Keratinocyte (primary cell): ENCODE results near the gene BATF. TPM values are rescaled to one million over a fixed set of nuclear protein-coding genes. Genes with fewer than 3 reads are reported as not detected.

ENCODE experiments used
- DNase-seq: peaks from one replicate; pipeline ENCODE4 v3.0.0-alpha.2; 2011; ENCODE audit warnings: low read depth, missing footprints, low spot score
- FAIRE-seq: peaks from 2 replicates; lab custom pipeline; 2011; peaks lifted over from hg19 to GRCh38; lab: Jason Lieb, UNC
- H2AFZ ChIP-seq: 2 replicates; pipeline ENCODE4 v1.6.0; 2012; ENCODE audit warnings: low read length, control low read depth, inconsistent platforms; ENCODE audit not compliant: control insufficient read depth
- H3K27ac ChIP-seq: 2 replicates; pipeline ENCODE4 v1.5.1; 2011; ENCODE audit warnings: low read length; ENCODE audit not compliant: control insufficient read depth, insufficient read depth
- H3K27me3 ChIP-seq: 3 replicates; pipeline ENCODE4 v1.6.0; 2011; ENCODE audit warnings: low read length; ENCODE audit not compliant: control insufficient read depth, insufficient read depth; ENCODE audit errors: extremely low read depth
- H3K36me3 ChIP-seq, 2 experiments: 2 replicates in 1 of 2; 3 replicates in 1 of 2; pipeline ENCODE4 v1.5.1; 2011; ENCODE audit warnings: low read length in 2 of 2, mild to moderate bottlenecking in 1 of 2; ENCODE audit not compliant: control insufficient read depth in 2 of 2, insufficient read depth in 2 of 2; ENCODE audit errors: extremely low read depth in 1 of 2
- H3K4me1 ChIP-seq: 3 replicates; pipeline ENCODE4 v1.5.1; 2011; ENCODE audit warnings: low read length; ENCODE audit not compliant: control insufficient read depth, insufficient read depth; ENCODE audit errors: extremely low read depth
- H3K4me2 ChIP-seq: 3 replicates; pipeline ENCODE4 v1.6.0; 2011; ENCODE audit warnings: low read depth, low read length; ENCODE audit not compliant: control insufficient read depth, insufficient read depth; ENCODE audit errors: extremely low read depth
- H3K4me3 ChIP-seq, 3 experiments: fragments of 200-600 bp in 1 of 3; sonication (generic) in 1 of 3; 2 replicates in 2 of 3; 3 replicates in 1 of 3; pipeline ENCODE4 v1.5.1; 2011 to 2016; ENCODE audit warnings: low read length in 3 of 3, mild to moderate bottlenecking in 3 of 3, control low read depth in 2 of 3, inconsistent platforms in 1 of 3, low read depth in 1 of 3, mixed read lengths in 1 of 3, mixed run types in 1 of 3, moderate library complexity in 1 of 3; ENCODE audit not compliant: control insufficient read depth in 2 of 3, insufficient read depth in 2 of 3; ENCODE audit errors: extremely low read depth in 1 of 3
- H3K79me2 ChIP-seq: 2 replicates; pipeline ENCODE4 v1.6.0; 2012; ENCODE audit warnings: low read length; ENCODE audit not compliant: control insufficient read depth, insufficient read depth
- H3K9ac ChIP-seq: 3 replicates; pipeline ENCODE4 v1.6.0; 2011; ENCODE audit warnings: low read length; ENCODE audit not compliant: control insufficient read depth, insufficient read depth; ENCODE audit errors: extremely low read depth
- H3K9me1 ChIP-seq: 3 replicates; pipeline ENCODE4 v1.6.0; 2011; ENCODE audit warnings: low read length; ENCODE audit not compliant: control insufficient read depth, insufficient read depth; ENCODE audit errors: extremely low read depth
- H3K9me3 ChIP-seq: 2 replicates; pipeline ENCODE4 v1.5.1; 2012; ENCODE audit warnings: low read depth, low read length; ENCODE audit not compliant: control insufficient read depth
- H4K20me1 ChIP-seq: 3 replicates; pipeline ENCODE4 v1.6.0; 2011; ENCODE audit warnings: low read length; ENCODE audit not compliant: control insufficient read depth, insufficient read depth; ENCODE audit errors: extremely low read depth
- CTCF ChIP-seq, 3 experiments: IDR thresholded peaks in 1 of 3; conservative IDR thresholded peaks in 1 of 3; optimal IDR thresholded peaks in 1 of 3; 2 replicates in 2 of 3; 3 replicates in 1 of 3; pipeline versions ENCODE3 to v1.5.1; 2011; ENCODE audit warnings: low read length in 3 of 3, mild to moderate bottlenecking in 3 of 3, moderate library complexity in 2 of 3, control low read depth in 1 of 3, inconsistent platforms in 1 of 3; ENCODE audit not compliant: insufficient read depth in 2 of 3; ENCODE audit errors: extremely low read depth in 1 of 3
- EZH2 ChIP-seq: IDR thresholded peaks from one replicate; pipeline ENCODE4 v1.6.1; 2012; ENCODE audit warnings: inconsistent platforms, mild to moderate bottlenecking, low read length, moderate library complexity
- dilution Hi-C: fragments of 300-500 bp; cut with MboI; formaldehyde crosslinking; loops from one replicate; pipeline ENCODE4 v1.7.0; 2020; ENCODE audit warnings: low sequenced_read_pairs; ENCODE audit not compliant: extremely low pct_ligation_motif_present
- polyA plus RNA-seq, 5 experiments: library from polyadenylated mRNA; depleted of rRNA in 3 of 5; stranded (reverse) in 3 of 5; stranded (forward) in 1 of 5; unstranded in 1 of 5; fragments of >200 nt; gene quantifications; 1 replicate in 1 of 5; 2 replicates in 3 of 5; 3 replicates in 1 of 5; pipeline versions ENCODE4 v1.2.1 to v1.2.3, GENCODE V29; 2011 to 2012; ENCODE audit warnings: missing spikeins in 2 of 5, low read depth in 1 of 5, low replicate concordance in 1 of 5

The BATF gene
- polyA plus RNA-seq, 1 donor (not counting 4 experiments of a cell fraction or from before 2014, with no cell fraction given): not detected

- no peak overlapping the region for H3K9ac ChIP-seq
- H3K27ac ChIP-seq: no peak overlapping the region
- no peak for TF ChIP-seq CTCF (optimal IDR thresholded peaks at IDR 0.05 in 1 of 3, IDR thresholded peaks at IDR 0.05 in 1 of 3, conservative IDR thresholded peaks at IDR 0.05 in 1 of 3; ENCODE audit: extremely low read depth in 1 of 3, insufficient read depth in 2 of 3, low read length in 3 of 3)
- TF ChIP-seq EZH2: no peak
- dilution Hi-C loops: no loop called here
- peak overlapping the region; percentile 44 to 73 (median 71) for H3K4me3 ChIP-seq
- H2AFZ ChIP-seq: peak overlapping the region; percentile 75
- FAIRE-seq (no peak), DNase-seq (no peak)
- H3K79me2 ChIP-seq: no peaks in the 10 kb centered on the region
- H3K27me3 ChIP-seq: peaks cover 8% of the 10 kb centered on the region
- no peaks in the 10 kb centered on the region for H3K36me3 ChIP-seq
- no peaks in the 10 kb centered on the region for H4K20me1 ChIP-seq
- no peaks in the 10 kb centered on the region for H3K9me3 ChIP-seq
- H3K9me1 ChIP-seq: no peaks in the 10 kb centered on the region
- H3K4me2 ChIP-seq: peak overlapping the region; percentile 99
- peaks cover 8% of the 10 kb centered on the region for H3K4me1 ChIP-seq
These were observed 56.6 kb downstream of the BATF start for GRCh38 chr14:75578786-75579337.

DNA sequence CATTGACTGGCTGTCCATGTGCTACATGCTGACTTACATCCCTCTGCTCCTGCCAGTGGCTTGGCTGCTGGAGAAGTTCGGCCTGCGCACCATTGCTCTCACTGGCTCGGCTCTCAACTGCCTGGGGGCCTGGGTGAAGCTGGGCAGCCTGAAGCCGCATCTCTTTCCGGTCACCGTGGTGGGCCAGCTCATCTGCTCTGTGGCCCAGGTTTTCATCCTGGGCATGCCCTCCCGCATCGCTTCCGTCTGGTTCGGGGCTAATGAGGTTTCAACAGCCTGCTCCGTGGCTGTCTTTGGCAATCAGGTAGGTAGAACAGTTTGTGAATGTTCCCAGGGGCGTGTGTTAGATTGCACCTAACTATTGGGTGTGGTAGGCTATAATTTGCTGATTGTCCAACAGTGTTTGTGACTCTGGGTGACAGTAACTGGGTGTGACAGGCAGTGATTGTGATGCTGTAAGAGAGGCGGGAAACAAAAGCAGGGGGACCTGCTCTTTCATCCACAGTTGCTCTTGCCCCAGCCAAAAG, 57.1 kb downstream of the BATF start:
- FAIRE-seq (no peak), DNase-seq (no peak)
- dilution Hi-C loops: no loop called here

More for the DNA sequence above, 57.1 kb downstream of the BATF start:
- no peak for TF ChIP-seq CTCF (optimal IDR thresholded peaks at IDR 0.05 in 1 of 3, IDR thresholded peaks at IDR 0.05 in 1 of 3, conservative IDR thresholded peaks at IDR 0.05 in 1 of 3; ENCODE audit: extremely low read depth in 1 of 3, insufficient read depth in 2 of 3, low read length in 3 of 3)
- TF ChIP-seq EZH2: no peak
- peak overlapping the region; percentile 99 for H3K4me2 ChIP-seq
- peaks cover 8% of the 10 kb centered on the region for H3K27me3 ChIP-seq
- peaks cover 8% of the 10 kb centered on the region for H3K4me1 ChIP-seq
- H3K27ac ChIP-seq: no peak overlapping the region
- no peaks in the 10 kb centered on the region for H3K36me3 ChIP-seq
- H3K79me2 ChIP-seq: no peaks in the 10 kb centered on the region
- no peaks in the 10 kb centered on the region for H3K9me3 ChIP-seq
- H3K4me3 ChIP-seq: peak overlapping the region in 1 of 3 experiments; percentile 73
- no peaks in the 10 kb centered on the region for H3K9me1 ChIP-seq
- H2AFZ ChIP-seq: no peak overlapping the region
- H4K20me1 ChIP-seq: no peaks in the 10 kb centered on the region
- no peak overlapping the region for H3K9ac ChIP-seq
